Stimulated activated naive CD8-positive, alpha-beta T cell treated with anti-CD3 and anti-CD28 coated beads, Interleukin-15, Interleukin-2, amounts not matched to agents 100 U/mL and 50 U/mL, for 24 hours (primary cell): ENCODE results near the gene ZNF345.

Experiments
- ATAC-seq: fragments of 150-1000 bp; cut with Tn5 transposase; one replicate; pipeline ENCODE4 v1.10.0; 2021
- DNase-seq: peaks from one replicate; pipeline ENCODE4 v3.0.0; 2021

The ZNF345 gene

GRCh38 chr19:36916991-36917390 is 66.3 kb downstream of the ZNF345 start:
- DNase-seq, result no peak
- ATAC-seq, result no peak

GRCh38 chr19:36918090-36918489 is 67.4 kb downstream of the ZNF345 start:
- DNase-seq (no peak), ATAC-seq (no peak)
